HG02885 (cell line): ENCODE results near the gene MYO1E.
"Not testable (repeated sequence)": the region's sequence is repeated elsewhere in the genome, so short reads cannot be mapped to it uniquely, and the experiment has no call there.

Experiments
- ATAC-seq: cut with Tn5 transposase; IDR thresholded peaks from one replicate; pipeline ENCODE4 v1.9.1; 2021; ENCODE audit warnings: mild to moderate bottlenecking; ENCODE audit not compliant: unreplicated experiment, poor library complexity

MYO1E gene

DNA sequence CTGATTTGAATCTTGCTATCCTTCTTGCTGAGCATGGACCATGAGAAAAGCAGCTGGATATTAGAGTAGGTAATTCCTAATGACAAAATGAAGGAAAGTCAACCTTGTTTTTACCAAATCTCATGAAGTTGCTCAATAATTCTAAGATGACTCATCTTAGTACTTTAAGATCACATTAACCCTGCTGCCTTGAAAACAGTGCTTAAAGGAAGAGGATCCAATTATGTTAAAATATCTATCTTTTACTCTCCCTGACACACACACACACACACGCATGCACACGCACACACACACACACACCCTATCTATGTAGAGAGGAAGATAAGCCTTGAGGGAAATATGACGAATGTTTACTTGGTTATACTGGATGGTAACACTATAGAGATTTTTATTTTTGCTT lies 16.0 kb upstream of the MYO1E start:
- ATAC-seq: no peak

DNA sequence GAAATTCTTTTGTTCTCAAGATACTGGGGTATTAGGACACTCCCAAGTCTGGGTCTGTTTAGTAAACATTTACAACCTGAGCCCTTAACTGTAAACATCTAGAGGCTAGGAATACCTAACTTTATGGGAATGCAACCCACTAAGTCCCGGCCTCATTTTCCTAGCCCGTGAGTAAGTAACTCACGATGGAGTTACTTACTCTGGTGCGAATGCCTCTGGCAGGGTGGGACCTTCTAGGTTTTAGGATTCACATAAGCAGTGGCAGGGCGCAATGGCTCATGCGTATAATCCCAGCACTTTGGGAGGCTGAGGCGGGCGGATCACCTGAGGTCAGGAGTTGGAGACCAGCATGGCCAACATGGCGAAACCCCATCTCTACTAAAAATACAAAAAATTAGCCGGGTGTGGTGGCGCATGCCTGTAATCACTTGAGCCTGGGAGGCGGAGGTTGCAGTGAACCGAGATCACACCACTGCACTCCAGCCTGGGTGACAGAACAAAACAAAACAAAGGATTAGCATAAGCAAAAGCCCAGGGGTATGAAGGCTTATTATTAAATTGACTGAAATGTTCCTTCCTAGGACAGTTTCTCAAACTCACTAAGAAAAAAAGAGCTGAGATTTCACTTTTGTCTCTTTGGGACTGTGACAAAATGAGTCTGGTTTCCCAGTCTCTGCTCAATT lies 14.7 kb upstream of the MYO1E start:
- not testable (repeated sequence) for ATAC-seq

DNA sequence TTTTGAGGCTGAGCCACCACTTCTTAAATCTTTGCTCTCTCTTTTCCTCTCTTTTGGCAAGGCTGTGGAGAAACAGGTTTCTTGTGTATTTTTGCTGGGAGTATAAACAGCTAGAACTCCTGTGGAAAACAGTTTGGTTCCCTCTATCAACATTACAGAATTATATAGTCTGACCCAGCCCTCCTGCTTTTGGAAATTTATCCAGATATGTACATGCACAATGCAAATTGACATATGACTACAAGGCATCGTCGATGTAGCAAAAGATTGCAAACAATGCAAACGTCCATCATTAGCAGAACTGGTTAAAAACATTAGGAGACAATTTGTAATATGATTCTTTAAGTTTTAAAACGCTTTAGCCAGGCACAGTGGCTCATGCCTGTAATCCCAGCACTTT lies 12.5 kb upstream of the MYO1E start:
- no peak for ATAC-seq

DNA sequence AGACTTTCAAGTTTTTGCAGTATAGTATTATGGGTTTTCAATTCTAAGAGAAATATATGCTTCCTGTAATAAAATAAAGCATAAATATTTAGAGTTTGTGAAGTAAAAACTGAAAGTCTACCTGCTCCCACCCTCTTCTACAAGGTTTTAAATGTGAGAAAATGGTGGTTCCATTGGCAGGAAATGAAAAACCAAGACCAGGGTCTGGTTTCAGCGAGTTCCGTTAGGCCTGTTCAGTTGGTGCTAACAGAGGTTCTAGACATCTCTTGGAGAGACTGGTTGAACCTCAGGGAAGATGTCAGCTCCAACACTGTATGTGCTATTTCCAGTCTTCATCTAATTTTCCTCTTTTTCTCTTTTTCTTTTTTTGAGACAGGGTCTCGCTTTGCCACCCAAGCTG lies 11.8 kb upstream of the MYO1E start:
- ATAC-seq: no peak

DNA sequence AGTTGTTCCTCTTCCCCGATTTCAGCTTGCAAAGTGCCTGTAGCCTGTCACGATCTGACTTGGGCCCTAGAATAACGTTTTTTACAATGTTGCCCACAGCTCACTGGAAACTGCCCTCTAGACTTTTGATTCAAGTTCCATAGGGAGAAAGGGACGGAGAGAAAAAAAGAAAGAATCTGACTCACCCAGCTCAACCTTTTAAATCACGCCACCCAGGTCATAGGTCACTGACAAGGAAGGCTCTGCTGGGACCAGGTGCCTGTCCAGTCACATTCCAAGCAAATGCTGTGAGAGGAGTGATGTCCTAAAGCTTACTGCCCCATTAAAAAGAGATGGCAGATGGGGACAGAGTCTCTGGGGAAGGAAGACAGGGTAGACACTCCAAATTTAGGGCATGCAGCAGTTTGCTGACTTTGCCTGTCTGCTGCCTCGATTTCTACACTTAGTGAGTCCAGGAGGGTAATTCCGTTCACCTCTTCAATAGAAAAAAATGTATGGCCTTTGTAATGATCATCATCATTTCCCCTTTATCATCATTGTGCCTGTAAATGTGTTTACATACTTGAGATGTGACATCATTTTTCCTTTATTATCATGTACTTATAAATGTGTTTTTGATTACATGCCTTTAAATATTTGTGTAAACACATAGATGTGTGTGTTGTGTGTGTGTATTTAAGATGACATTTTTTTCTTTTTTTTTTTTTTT lies 8.4 kb upstream of the MYO1E start:
- ATAC-seq: no peak

DNA sequence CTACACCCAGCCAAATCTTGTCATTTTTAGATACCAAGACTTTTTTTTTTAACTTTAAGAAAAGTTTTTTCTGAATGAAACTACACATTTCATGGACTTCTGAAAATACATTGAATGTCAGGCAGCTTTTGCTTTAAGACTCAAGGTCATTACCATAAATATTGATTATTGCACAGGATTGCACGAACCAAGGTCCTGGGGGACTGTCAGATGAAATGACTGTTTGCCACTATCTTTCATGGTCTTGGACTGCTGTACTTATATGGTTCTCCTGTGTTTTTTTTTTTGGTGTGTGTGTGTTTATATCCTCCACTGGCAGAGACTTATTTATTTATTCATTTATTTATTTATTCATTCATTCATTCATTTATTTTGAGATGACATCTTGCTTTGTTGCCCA lies 6.9 kb upstream of the MYO1E start:
- no peak for ATAC-seq

DNA sequence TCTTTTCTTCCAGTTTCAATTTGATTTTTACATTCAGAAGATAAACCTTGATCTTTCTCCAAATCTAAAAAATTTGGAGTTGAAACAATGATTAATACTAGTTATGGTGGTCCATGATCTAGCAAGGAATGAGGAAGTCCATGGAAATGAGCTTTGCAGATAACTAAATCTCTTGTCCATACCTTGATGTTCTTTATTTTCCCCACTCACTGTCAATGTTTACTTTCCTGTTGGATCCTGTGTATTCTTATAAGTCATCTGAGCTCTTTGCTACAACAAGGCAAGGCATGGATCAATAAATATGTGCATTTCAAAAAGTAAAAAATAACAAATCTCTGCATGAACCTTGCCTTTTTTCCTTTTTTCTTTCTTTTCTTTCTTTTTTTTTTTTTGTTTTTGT lies 6.2 kb upstream of the MYO1E start:
- ATAC-seq: no peak

DNA sequence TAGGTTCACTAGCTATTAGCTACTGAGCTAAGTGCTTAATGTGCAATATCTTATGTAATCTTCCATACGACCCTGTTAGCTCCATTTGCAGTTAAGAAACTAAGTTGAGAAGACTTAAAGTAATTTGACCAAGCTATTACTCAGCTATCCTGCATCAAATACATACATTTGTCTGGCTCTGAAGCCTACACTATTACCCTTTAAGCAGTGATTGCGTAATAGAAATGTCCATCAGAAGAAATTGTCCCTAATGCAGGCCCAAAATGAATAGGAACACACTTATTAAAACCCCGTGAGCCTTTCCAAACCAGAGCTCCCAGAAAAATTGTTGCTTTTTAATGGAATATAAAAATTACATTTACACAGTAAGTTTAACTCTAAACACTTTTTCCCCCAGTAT lies 5.3 kb upstream of the MYO1E start:
- ATAC-seq: no peak

DNA sequence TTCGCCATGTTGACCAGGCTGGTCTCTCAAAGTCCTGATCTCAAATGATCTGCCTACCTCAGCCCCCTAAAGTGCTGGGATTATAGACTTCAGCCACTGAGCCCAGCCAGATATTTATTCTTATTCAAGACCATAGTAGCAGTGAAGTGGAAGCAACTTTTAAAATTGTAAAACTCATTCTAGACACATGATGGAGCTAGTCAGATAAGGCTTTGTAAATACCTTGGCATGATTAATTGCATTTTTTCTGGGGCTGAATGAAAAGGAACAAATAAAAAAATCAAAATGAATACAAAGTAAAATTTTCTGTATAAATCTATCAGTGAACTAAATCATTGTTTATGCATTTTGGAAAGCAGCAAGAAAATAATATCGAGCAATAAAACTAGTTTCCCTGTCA lies 4.1 kb upstream of the MYO1E start:
- ATAC-seq: no peak

DNA sequence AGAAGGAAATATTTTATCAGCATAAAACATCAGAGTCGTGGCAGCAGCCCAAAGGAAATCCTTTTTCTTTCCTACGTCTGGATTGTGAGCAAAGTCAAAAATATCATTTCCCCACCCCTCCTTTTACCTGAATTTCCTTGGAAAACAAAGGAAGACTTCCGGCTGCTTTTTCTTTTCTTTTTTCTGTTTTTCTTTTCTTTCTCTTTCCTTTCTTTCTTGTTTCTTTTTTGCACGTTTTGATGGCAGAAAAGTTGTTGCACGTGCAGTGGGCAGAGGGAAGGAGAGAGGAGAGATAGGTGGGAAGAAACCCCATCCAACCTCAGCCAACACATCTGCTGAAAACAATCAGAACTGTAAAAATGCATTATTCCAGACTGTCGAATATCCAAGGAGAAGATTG lies 544 bp upstream of the MYO1E start:
- no peak for ATAC-seq

DNA sequence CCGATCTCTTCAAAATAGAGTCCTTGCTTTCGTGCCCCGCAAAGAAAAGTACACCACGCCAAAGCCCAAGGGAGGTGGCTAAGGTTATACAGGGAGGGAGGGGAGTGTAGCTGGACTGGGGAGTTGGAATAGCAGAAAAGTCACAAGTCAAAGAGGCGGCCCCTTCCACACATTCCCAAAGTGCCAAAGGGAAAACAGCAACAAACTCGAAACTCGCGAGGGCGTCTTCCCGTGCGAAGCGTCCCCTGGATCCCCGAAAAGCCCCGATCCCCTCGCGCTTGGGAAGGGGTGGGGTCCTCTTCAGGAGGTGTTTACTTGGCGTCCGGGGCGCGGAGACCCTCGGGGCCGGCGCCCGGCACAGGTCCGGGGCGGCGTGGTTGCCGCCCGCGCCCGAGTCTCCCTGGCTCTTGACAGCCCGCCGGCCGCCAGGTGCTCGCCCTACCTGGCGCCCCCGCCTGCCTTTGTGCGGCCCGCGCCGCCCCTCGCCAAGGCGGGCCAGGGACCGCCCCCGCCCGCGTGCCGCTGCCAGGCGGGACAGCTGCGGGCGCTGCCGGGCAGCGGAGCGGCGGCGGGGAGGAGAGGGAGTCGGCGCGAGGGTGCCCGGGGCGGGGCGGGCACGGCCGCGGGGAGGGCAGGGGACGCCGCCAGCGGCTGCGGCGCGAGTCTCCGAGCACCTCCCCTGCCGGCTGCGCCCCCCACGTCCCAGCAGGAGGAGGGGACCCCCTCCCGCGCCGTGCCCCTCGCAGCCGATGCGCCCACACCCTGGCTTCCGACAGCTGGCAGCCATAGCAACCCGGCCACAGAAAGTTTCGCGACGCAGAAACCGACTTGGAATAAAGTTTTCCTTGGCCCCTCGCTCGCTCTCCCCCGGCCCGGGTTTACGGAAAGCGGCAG lies 966 bp downstream of the MYO1E start:
- peak; percentile 34 for ATAC-seq

DNA sequence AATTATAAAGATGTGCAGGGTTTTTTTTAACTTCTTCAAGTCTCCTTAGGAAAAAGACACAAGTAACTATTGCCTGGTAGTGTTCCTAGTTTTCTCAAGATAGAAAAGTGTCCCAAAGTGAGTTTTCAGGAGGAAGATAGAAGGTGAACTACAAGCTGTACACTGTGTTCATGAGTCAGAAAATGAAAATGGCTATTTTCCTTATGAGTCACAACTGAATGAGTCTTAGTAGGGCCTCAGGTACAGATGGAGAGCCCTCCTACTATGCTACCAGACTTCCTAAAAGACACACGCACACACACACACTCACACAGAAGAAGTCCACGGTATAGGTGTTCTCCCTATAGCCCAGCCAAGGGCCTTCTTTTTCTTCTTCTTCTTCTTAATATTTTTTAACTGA lies 3.1 kb downstream of the MYO1E start:
- ATAC-seq: no peak

DNA sequence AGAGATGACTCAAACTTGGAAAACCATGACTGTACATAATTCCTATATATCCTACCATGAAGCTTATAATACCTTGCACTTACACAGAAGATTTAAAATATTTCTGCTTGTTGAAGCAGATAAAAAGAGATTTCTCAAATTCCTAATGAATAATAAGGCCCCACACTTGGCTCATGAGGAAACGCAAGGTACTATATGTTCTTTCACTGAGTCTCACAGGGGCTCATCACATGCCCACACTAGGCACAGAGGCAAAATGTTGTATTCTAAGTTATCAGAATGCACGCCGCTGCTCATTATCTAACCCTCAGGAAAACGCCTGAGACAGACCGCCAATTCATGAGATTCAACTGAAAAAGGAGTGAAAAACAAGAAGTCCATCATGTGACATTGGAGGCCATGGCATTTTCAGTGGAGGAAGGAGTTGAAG lies 5.6 kb downstream of the MYO1E start:
- no peak for ATAC-seq

DNA sequence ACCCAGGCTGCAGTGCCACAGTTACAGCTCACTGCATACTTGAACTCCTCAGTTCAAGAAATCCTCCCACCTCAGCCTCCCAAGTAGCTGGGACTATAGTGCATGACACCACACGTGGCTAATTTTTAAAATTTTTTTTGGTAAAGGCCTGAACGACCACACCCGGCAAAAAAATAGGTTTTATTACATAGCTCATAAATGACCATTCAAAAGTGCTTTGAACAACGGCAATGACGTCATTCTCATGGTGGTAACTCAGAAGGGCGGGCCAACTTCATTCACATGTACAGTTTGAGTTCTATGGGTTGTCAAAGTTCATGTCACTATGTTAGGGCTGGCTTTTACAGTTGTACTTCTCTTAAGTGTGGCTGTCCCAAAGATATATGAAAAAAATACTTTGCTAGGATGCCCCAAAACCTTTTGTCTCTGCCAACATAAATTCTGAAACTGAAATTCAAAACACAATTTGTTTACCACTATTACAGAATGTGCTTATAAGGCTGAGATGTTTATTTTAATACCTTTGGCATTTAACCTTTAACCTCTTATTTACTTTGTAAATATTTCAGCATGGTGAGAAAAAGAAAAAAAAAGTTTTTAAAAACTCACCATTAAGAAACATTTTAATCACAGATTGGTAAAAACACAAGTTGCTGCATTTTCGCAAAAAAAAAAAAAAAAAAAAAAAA lies 6.2 kb downstream of the MYO1E start:
- no peak for ATAC-seq

DNA sequence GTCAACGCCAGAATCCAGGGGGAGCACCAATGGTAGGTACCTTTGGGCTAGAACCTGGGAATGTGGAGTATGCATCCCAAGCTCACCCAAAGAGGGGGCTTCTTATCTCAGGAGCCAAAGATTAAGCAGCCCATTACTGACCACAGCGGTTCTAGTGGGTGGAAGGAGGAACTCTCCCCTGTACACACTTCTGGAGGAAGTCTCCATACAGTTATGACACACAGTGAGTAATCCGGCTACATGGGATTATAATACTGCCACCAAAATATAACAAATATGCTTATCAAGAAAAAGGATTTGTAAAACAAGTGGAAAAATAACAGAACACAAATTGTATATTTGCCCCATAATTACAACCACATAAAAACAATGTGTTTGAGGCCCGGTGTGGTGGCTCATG lies 8.4 kb downstream of the MYO1E start:
- ATAC-seq: no peak

DNA sequence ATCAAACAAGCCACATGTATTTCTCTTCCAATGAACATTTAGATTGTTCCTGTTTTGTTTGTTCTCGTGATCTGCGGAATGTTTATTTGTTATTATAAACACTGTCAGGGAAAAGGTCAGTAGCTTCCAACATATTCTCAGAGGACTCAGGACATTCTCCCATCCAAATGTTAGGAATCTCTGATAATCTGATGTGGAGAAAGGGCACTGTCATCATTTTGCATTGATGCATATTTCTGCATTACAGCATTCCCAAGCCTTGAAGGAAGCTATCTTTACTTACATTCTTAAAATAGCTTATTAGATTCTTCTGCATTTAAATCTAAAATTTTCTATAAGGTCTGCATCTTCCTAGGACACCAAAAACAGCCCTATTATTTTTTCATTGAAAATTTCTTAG lies 10.3 kb downstream of the MYO1E start:
- ATAC-seq: no peak

DNA sequence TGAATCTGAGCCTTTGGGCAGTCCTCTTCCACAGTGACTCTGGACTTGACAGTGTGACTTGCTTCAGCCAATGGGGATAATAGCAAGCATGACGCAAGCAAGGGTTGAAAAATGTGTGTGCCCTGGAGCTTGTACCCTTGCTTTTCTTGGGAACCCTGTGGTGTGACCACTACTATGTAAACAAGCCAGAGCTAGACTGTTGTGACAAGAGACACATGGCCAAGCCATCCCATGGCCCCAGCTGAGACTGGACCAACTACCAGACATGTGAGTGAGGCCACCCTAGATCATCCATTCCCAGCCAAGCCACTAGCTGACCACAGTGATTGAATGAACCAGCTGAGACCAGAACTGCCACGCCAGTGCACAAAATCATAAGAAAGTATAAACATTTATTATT lies 11.8 kb downstream of the MYO1E start:
- ATAC-seq: no peak

DNA sequence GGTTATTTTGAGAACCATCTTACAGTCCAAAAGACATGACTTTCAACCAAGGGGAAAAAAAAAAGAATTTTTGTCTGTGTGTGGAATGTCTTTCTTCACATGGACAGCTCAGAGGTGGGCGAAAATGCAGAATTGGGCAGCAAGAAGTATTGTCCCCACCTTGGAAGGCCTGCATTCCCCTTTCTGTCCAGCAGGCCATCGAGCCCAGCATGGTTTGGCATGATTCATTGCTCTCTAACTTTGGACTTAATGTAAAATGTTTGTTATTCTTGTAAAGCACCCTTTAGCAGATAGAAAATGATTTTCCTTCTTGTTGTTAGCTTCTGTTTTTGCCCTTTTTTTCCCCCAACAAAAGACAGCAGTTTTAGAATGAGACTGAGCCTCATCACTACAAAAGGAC lies 12.4 kb downstream of the MYO1E start:
- ATAC-seq: no peak

DNA sequence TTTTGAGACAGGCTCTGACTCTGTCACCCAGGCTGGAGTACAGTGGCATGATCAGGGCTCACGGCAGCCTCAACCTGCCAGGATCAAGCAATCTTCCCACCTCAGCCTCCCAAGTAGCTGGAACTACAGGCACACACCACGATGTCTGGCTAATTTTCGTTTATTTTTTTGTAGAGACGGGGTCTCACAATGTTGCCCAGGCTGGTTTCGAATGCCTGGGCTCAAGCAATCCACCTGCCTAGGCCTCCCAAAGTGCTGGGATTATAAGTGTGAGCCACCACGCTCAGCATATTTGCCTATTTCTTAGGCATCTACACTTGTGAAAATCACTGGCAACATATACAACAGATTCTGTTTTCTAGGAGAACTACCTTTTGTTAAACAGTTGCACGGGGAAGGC lies 16.9 kb downstream of the MYO1E start:
- ATAC-seq: no peak

DNA sequence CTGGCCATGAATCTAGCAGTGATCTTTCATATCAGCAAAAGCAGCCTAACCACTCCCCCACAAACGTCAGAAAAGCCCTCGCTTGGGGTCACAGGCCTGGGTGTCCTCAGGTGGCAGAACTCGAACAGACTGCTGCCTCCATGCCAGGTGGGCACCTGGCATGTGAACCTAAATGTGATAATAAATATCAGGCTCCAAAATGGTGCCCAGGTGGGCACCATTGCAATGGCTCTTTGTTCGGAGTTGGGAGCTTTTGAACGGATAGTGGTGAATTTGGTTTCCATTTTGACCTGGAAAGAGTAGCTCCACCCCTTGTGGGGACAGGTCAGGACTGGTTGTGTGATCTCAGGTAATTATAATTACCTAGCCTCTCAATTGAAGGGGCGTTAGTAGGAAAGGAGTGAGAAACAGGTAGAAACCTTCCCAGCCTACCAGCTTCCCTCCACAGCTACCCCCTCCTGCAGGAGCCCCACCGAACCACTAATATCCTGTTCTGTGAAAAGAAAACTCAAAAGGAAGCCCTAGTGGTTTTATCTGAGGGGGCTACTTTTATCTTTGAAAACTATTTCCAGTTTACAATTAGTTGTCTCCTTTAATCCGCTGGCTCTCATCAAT lies 18.1 kb downstream of the MYO1E start:
- ATAC-seq: no peak
